GM10847 (cell line): ENCODE measurements around the gene NCKAP5L.

Source experiments
- POLR2A ChIP-seq: IDR thresholded peaks from 2 replicates; pipeline ENCODE4 v1.6.1; 2011; ENCODE audit not compliant: insufficient read length; ENCODE audit errors: extremely low read depth

Gene NCKAP5L

GRCh38 chr12:49796606-49797448 lies 31.4 kb downstream of the NCKAP5L start:
- TF ChIP-seq POLR2A = no peak

GRCh38 chr12:49796155-49796554 lies 32.1 kb downstream of the NCKAP5L start:
- TF ChIP-seq POLR2A = no peak

- no peak for TF ChIP-seq POLR2A
Measured at GRCh38 chr12:49795654-49796105, 32.5 kb downstream of the NCKAP5L start.

- TF ChIP-seq POLR2A = no peak
Measured at GRCh38 chr12:49794811-49795653, 33.2 kb downstream of the NCKAP5L start.

- no peak for TF ChIP-seq POLR2A
Measured at GRCh38 chr12:49794021-49794420, 34.2 kb downstream of the NCKAP5L start.

GRCh38 chr12:49793620-49794019 lies 34.6 kb downstream of the NCKAP5L start:
- TF ChIP-seq POLR2A = no peak

- no peak for TF ChIP-seq POLR2A
Measured at GRCh38 chr12:49792976-49793580, 35.1 kb downstream of the NCKAP5L start.

GRCh38 chr12:49792181-49792970 lies 35.8 kb downstream of the NCKAP5L start:
- TF ChIP-seq POLR2A = no peak

- TF ChIP-seq POLR2A = no peak
Measured at GRCh38 chr12:49791700-49792099, 36.5 kb downstream of the NCKAP5L start.

GRCh38 chr12:49790741-49791555 lies 37.3 kb downstream of the NCKAP5L start:
- no peak for TF ChIP-seq POLR2A

- no peak for TF ChIP-seq POLR2A
Measured at GRCh38 chr12:49789992-49790391, 38.2 kb downstream of the NCKAP5L start.

GRCh38 chr12:49787672-49788071 lies 40.5 kb downstream of the NCKAP5L start:
- no peak for TF ChIP-seq POLR2A

- TF ChIP-seq POLR2A = no peak
Measured at GRCh38 chr12:49784756-49785409, 43.3 kb downstream of the NCKAP5L start.
